Neuronal stem cell (in vitro differentiated cells): Measurements from ENCODE around the gene PFN3.

Experiments
- DNase-seq: peaks from one replicate; pipeline ENCODE4 v3.0.0-alpha.2; 2013; ENCODE audit warnings: low spot score
- H2AFZ ChIP-seq: one replicate; pipeline ENCODE4 v1.6.1; 2013; ENCODE audit warnings: mild to moderate bottlenecking, low read length, inconsistent platforms
- H2AK5ac ChIP-seq: 2 replicates; pipeline ENCODE4 v1.6.1; 2013; ENCODE audit warnings: low read depth, mild to moderate bottlenecking, inconsistent platforms, low read length, moderate library complexity, mixed read lengths
- H2BK120ac ChIP-seq: 2 replicates; pipeline ENCODE4 v1.6.1; 2013; ENCODE audit warnings: low read depth, mild to moderate bottlenecking, inconsistent platforms, low read length, moderate library complexity, mixed read lengths
- H2BK12ac ChIP-seq: one replicate; pipeline ENCODE4 v1.6.1; 2013; ENCODE audit warnings: low read length, inconsistent platforms
- H2BK15ac ChIP-seq: 2 replicates; pipeline ENCODE4 v1.6.1; 2013; ENCODE audit warnings: mild to moderate bottlenecking, low read length, inconsistent platforms, mixed read lengths
- H2BK5ac ChIP-seq: one replicate; pipeline ENCODE4 v1.6.1; 2013; ENCODE audit warnings: inconsistent platforms, mild to moderate bottlenecking, low read length, moderate library complexity
- H3K14ac ChIP-seq: one replicate; pipeline ENCODE4 v1.6.1; 2013; ENCODE audit warnings: low read length, inconsistent platforms
- H3K18ac ChIP-seq: 2 replicates; pipeline ENCODE4 v1.6.1; 2013; ENCODE audit warnings: low read length, inconsistent platforms
- H3K23ac ChIP-seq: 2 replicates; pipeline ENCODE4 v1.6.1; 2013; ENCODE audit warnings: low read depth, mild to moderate bottlenecking, mixed read lengths, low read length, inconsistent platforms; ENCODE audit not compliant: poor library complexity
- H3K27ac ChIP-seq: replicated peaks from 3 replicates; pipeline ENCODE4 v1.5.1; 2013; ENCODE audit warnings: low read length, inconsistent platforms
- H3K27me3 ChIP-seq, 3 experiments: 2 replicates each; pipeline ENCODE4 v1.6.1; 2013; ENCODE audit warnings: low read length in 3 of 3, mild to moderate bottlenecking in 2 of 3, inconsistent platforms in 1 of 3, low read depth in 1 of 3, mixed read lengths in 1 of 3, moderate library complexity in 1 of 3; ENCODE audit not compliant: control insufficient read depth in 3 of 3, insufficient read depth in 3 of 3
- H3K36me3 ChIP-seq, 2 donors: replicated peaks in 1 of 2; 2 replicates each; pipeline ENCODE4 v1.6.1; 2013; ENCODE audit warnings: low read length in 2 of 2; ENCODE audit not compliant: control insufficient read depth in 2 of 2, insufficient read depth in 2 of 2
- H3K4ac ChIP-seq: 2 replicates; pipeline ENCODE4 v1.6.1; 2013; ENCODE audit warnings: inconsistent platforms, mild to moderate bottlenecking, low read length, moderate library complexity
- H3K4me1 ChIP-seq, 2 donors: 1 replicate in 1 of 2; 2 replicates in 1 of 2; pipeline ENCODE4 v1.6.1; 2013; ENCODE audit warnings: low read length in 2 of 2, low read depth in 1 of 2; ENCODE audit not compliant: control insufficient read depth in 2 of 2, insufficient read depth in 1 of 2
- H3K4me2 ChIP-seq: one replicate; pipeline ENCODE4 v1.6.1; 2013; ENCODE audit warnings: mild to moderate bottlenecking, low read length, inconsistent platforms; ENCODE audit not compliant: insufficient read depth, poor library complexity, severe bottlenecking
- H3K4me3 ChIP-seq, 2 donors: 2 replicates each; pipeline ENCODE4 v1.5.1; 2013; ENCODE audit warnings: low read length in 2 of 2, mild to moderate bottlenecking in 2 of 2, inconsistent platforms in 1 of 2, moderate library complexity in 1 of 2
- H3K79me1 ChIP-seq: one replicate; pipeline ENCODE4 v1.6.1; 2013; ENCODE audit warnings: low read depth, mild to moderate bottlenecking, inconsistent platforms, low read length, moderate library complexity
- H3K9ac ChIP-seq: one replicate; pipeline ENCODE4 v1.6.1; 2013; ENCODE audit warnings: mild to moderate bottlenecking, low read depth, low read length, inconsistent platforms; ENCODE audit not compliant: poor library complexity
- H3K9me3 ChIP-seq, 2 donors: replicated peaks in 1 of 2; 2 replicates each; pipeline versions ENCODE3 to v1.6.1; 2013; ENCODE audit warnings: low read length in 2 of 2, mild to moderate bottlenecking in 2 of 2, inconsistent platforms in 1 of 2, low read depth in 1 of 2, mixed read lengths in 1 of 2, moderate library complexity in 1 of 2; ENCODE audit not compliant: control insufficient read depth in 2 of 2, insufficient read depth in 1 of 2
- H4K8ac ChIP-seq: one replicate; pipeline ENCODE4 v1.6.1; 2013; ENCODE audit warnings: low read depth, mild to moderate bottlenecking, inconsistent platforms, low read length, moderate library complexity
- H4K91ac ChIP-seq: one replicate; pipeline ENCODE4 v1.6.1; 2013; ENCODE audit warnings: low read length, low read depth, mild to moderate bottlenecking, inconsistent platforms; ENCODE audit not compliant: poor library complexity
- WGBS, 2 donors: extraction: QIAGEN DNeasy Blood & Tissue Kit; methylation state at CpG; one replicate each; pipeline ENCODE4 v1.1.7; 2013; ENCODE audit warnings: missing lambda C conversion rate in 2 of 2, mixed read lengths in 1 of 2; ENCODE audit not compliant: insufficient read length in 2 of 2, insufficient replicate concordance in 1 of 2; ENCODE audit errors: extremely low coverage in 2 of 2; 5-methylcytosine and 5-hydroxymethylcytosine counted together

PFN3 gene

GRCh38 chr5:177387405-177387804, 13.1 kb downstream of the PFN3 start:
- Histone ChIP-seq H3K4me1 (peaks cover 2 to 14% of the 10 kb centered on the region in 2 donors), H2BK12ac (no peak overlapping the region), H3K14ac (no peak overlapping the region), H2BK120ac (no peak overlapping the region), H2AFZ (no peak overlapping the region), H3K4me2 (no peak overlapping the region), H2BK5ac (no peak overlapping the region), H3K27ac (no peak overlapping the region), H3K9ac (peak overlapping the region; percentile 65), H3K9me3 (no peaks in the 10 kb centered on the region), H2AK5ac (peak overlapping the region; percentile 53), H3K36me3 (no peaks in the 10 kb centered on the region), H4K91ac (no peak overlapping the region), H2BK15ac (peak overlapping the region; percentile 24), H3K18ac (no peak overlapping the region), H3K79me1 (no peaks in the 10 kb centered on the region), H3K4ac (no peak overlapping the region), H4K8ac (no peak overlapping the region), H3K23ac (peak overlapping the region; percentile 44), H3K27me3 (peaks cover 0 to 63% (median 2%) of the 10 kb centered on the region in 3 experiments), H3K4me3 (no peak overlapping the region)
- WGBS, 2 donors, result no CpG with 5 or more reads among the region's 14 CpGs
- DNase-seq, result no peak

GRCh38 chr5:177386542-177386941, 13.9 kb downstream of the PFN3 start:
- Histone ChIP-seq H3K36me3 (no peaks in the 10 kb centered on the region), H2BK120ac (peak overlapping the region; percentile 2), H3K4me3 (no peak overlapping the region), H3K9ac (no peak overlapping the region), H3K4me1 (peaks cover 2 to 14% of the 10 kb centered on the region in 2 donors), H2BK12ac (no peak overlapping the region), H3K14ac (no peak overlapping the region), H3K79me1 (no peaks in the 10 kb centered on the region), H3K9me3 (no peaks in the 10 kb centered on the region), H2BK5ac (no peak overlapping the region), H2AFZ (no peak overlapping the region), H3K27ac (no peak overlapping the region), H3K18ac (peak overlapping the region; percentile 77), H2AK5ac (peak overlapping the region; percentile 47), H3K27me3 (peaks cover 0 to 65% (median 2%) of the 10 kb centered on the region in 3 experiments), H4K91ac (no peak overlapping the region), H4K8ac (no peak overlapping the region), H3K23ac (peak overlapping the region; percentile 62), H2BK15ac (peak overlapping the region; percentile 88), H3K4me2 (no peak overlapping the region), H3K4ac (peak overlapping the region; percentile 42)
- DNase-seq, result no peak
- WGBS, 2 donors, result no CpG with 5 or more reads among the region's 8 CpGs

GRCh38 chr5:177385720-177386119, 14.7 kb downstream of the PFN3 start:
- Histone ChIP-seq H3K4ac (no peak overlapping the region), H3K4me1 (peaks cover 3 to 13% of the 10 kb centered on the region in 2 donors), H3K14ac (no peak overlapping the region), H3K27me3 (peaks cover 0 to 65% (median 2%) of the 10 kb centered on the region in 3 experiments), H3K4me2 (no peak overlapping the region), H3K9ac (no peak overlapping the region), H2BK15ac (peak overlapping the region; percentile 88), H4K91ac (no peak overlapping the region), H2BK120ac (peak overlapping the region; percentile 2), H3K9me3 (no peaks in the 10 kb centered on the region), H2AFZ (no peak overlapping the region), H3K23ac (no peak overlapping the region), H3K4me3 (no peak overlapping the region), H2BK12ac (peak overlapping the region; percentile 49), H3K27ac (no peak overlapping the region), H3K36me3 (no peaks in the 10 kb centered on the region), H4K8ac (no peak overlapping the region), H2BK5ac (no peak overlapping the region), H2AK5ac (peak overlapping the region; percentile 61), H3K18ac (peak overlapping the region; percentile 13), H3K79me1 (no peaks in the 10 kb centered on the region)
- DNase-seq, result no peak
- no CpG with 5 or more reads among the region's 11 CpGs for WGBS, 2 donors

- no CpG with 5 or more reads among the region's 4 CpGs for WGBS, 2 donors
- DNase-seq, result no peak
- H3K36me3 ChIP-seq, result no peaks in the 10 kb centered on the region
- no peaks in the 10 kb centered on the region for H3K9me3 ChIP-seq
- no peak within 1 kb of the TSS for H3K18ac ChIP-seq
- H2AFZ ChIP-seq, result no peak within 1 kb of the TSS
- peak within 1 kb of the TSS; percentile 39 for H2BK5ac ChIP-seq
- no peak within 1 kb of the TSS for H3K4me2 ChIP-seq
- no peak within 1 kb of the TSS for H3K4me3 ChIP-seq
- no peak within 1 kb of the TSS for H3K9ac ChIP-seq
- no peak within 1 kb of the TSS for H3K27ac ChIP-seq
- H2AK5ac ChIP-seq, result peak within 1 kb of the TSS; percentile 83
- no peak within 1 kb of the TSS for H3K4ac ChIP-seq
- no peak within 1 kb of the TSS for H2BK120ac ChIP-seq
- H2BK15ac ChIP-seq, result no peak within 1 kb of the TSS
- H3K4me1 ChIP-seq, result peaks cover 3 to 5% of the 10 kb centered on the region in 2 donors
- H3K27me3 ChIP-seq, result peaks cover 0 to 55% (median 2%) of the 10 kb centered on the region in 3 experiments
- peak within 1 kb of the TSS; percentile 43 for H4K8ac ChIP-seq
- no peak within 1 kb of the TSS for H2BK12ac ChIP-seq
- no peak within 1 kb of the TSS for H4K91ac ChIP-seq
- H3K23ac ChIP-seq, result no peak within 1 kb of the TSS
- no peaks in the 10 kb centered on the region for H3K79me1 ChIP-seq
- H3K14ac ChIP-seq, result peak within 1 kb of the TSS; percentile 66
These were observed 16.3 kb downstream of the PFN3 start, which contains the start of gene SLC34A1 for GRCh38 chr5:177384134-177384533. SLC34A1 (plus strand) TSS chr5:177384434; CDS start chr5:177385742, 1,308 bp downstream.
